ENCODE results near the gene UGDH.

Gene UGDH

GRCh38 chr4:39484582-39485272 is 42.5 kb downstream of the UGDH start:
- no peak for DNase-seq (ENCODE audit: extremely low read depth, insufficient read length)
- TF ChIP-seq, protein P1, sequence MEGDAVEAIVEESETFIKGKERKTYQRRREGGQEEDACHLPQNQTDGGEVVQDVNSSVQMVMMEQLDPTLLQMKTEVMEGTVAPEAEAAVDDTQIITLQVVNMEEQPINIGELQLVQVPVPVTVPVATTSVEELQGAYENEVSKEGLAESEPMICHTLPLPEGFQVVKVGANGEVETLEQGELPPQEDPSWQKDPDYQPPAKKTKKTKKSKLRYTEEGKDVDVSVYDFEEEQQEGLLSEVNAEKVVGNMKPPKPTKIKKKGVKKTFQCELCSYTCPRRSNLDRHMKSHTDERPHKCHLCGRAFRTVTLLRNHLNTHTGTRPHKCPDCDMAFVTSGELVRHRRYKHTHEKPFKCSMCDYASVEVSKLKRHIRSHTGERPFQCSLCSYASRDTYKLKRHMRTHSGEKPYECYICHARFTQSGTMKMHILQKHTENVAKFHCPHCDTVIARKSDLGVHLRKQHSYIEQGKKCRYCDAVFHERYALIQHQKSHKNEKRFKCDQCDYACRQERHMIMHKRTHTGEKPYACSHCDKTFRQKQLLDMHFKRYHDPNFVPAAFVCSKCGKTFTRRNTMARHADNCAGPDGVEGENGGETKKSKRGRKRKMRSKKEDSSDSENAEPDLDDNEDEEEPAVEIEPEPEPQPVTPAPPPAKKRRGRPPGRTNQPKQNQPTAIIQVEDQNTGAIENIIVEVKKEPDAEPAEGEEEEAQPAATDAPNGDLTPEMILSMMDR (IDR thresholded peaks at IDR 0.05; ENCODE audit: insufficient read depth, low read length, poor library complexity, severe bottlenecking) = no peak
- Histone ChIP-seq H3K36me3 (ENCODE audit: control insufficient read depth, insufficient read depth, low read length) (no peaks in the 10 kb centered on the region), H3K27me3 (replicated peaks; ENCODE audit: control insufficient read depth, insufficient read depth, low read length) (no peaks in the 10 kb centered on the region), H3K4me3 (replicated peaks; ENCODE audit: low read depth, low read length) (no peak overlapping the region)

DNA sequence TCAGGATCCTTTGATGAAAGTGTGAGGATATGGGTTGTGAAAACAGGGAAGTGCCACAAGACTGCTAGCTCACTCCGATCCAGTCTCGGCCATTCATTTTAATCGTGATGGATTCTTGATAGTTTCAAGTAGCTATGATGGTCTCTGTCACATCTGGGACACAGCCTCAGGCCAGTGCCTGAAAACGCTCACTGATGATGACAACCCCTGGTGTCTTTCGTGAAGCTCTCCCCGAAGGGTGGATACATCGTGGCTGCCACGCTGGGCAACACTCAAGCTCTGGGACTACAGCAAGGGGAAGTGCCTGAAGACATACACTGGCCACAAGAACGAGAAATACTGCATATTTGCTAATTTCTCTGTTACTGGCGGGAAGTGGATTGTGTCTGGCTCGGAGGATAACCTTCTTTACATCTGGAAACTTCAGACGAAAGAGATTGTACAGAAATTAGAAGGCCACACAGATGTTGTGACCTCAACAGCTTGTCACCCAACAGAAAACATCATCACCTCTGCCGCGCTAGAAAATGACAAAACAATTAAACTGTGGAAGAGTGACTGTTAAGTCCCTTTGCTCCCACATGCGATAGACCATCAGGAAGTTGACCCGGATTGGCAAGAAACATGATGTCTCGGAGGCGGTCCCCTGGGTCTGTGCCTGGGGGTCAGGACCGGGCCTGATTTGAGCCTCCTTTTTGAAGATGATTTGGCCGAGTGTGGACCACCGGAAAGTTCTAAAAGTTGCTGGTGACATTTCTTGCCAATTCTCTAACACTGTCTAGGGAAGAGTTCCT is 46.1 kb downstream of the UGDH start:
- DNase-seq (ENCODE audit: extremely low read depth, insufficient read length) = no peak
- H3K27me3 ChIP-seq (replicated peaks; ENCODE audit: control insufficient read depth, insufficient read depth, low read length) = no peaks in the 10 kb centered on the region
- TF ChIP-seq, protein P1 (IDR thresholded peaks at IDR 0.05; ENCODE audit: insufficient read depth, low read length, poor library complexity, severe bottlenecking) = no peak
- no peak overlapping the region for H3K4me3 ChIP-seq (replicated peaks; ENCODE audit: low read depth, low read length)
- H3K36me3 ChIP-seq (ENCODE audit: control insufficient read depth, insufficient read depth, low read length) = 0 out of 2 replicates have a peak, but pooled peaks cover 3% of the 10 kb centered on the region

- Histone ChIP-seq H3K27me3 (replicated peaks; ENCODE audit: control insufficient read depth, insufficient read depth, low read length) (no peaks in the 10 kb centered on the region), H3K36me3 (ENCODE audit: control insufficient read depth, insufficient read depth, low read length) (0 out of 2 replicates have a peak, but pooled peaks cover 3% of the 10 kb centered on the region), H3K4me3 (replicated peaks; ENCODE audit: low read depth, low read length) (no peak overlapping the region)
- TF ChIP-seq, protein P1 (IDR thresholded peaks at IDR 0.05; ENCODE audit: insufficient read depth, low read length, poor library complexity, severe bottlenecking) = no peak
- no peak for DNase-seq (ENCODE audit: extremely low read depth, insufficient read length)
Observed at GRCh38 chr4:39480251-39480650, 47.0 kb downstream of the UGDH start.

- no peak for DNase-seq (ENCODE audit: extremely low read depth, insufficient read length)
- TF ChIP-seq, protein P1 (IDR thresholded peaks at IDR 0.05; ENCODE audit: insufficient read depth, low read length, poor library complexity, severe bottlenecking) = no peak
- Histone ChIP-seq H3K4me3 (replicated peaks; ENCODE audit: low read depth, low read length) (no peak overlapping the region), H3K36me3 (ENCODE audit: control insufficient read depth, insufficient read depth, low read length) (0 out of 2 replicates have a peak, but pooled peaks cover 3% of the 10 kb centered on the region), H3K27me3 (replicated peaks; ENCODE audit: control insufficient read depth, insufficient read depth, low read length) (no peaks in the 10 kb centered on the region)
Observed at GRCh38 chr4:39476187-39476895, 50.9 kb downstream of the UGDH start.

- Histone ChIP-seq H3K27me3 (replicated peaks; ENCODE audit: control insufficient read depth, insufficient read depth, low read length) (no peaks in the 10 kb centered on the region), H3K4me3 (replicated peaks; ENCODE audit: low read depth, low read length) (no peak overlapping the region), H3K36me3 (ENCODE audit: control insufficient read depth, insufficient read depth, low read length) (0 out of 2 replicates have a peak, but pooled peaks cover 3% of the 10 kb centered on the region)
- no peak for DNase-seq (ENCODE audit: extremely low read depth, insufficient read length)
- TF ChIP-seq, protein P1 (IDR thresholded peaks at IDR 0.05; ENCODE audit: insufficient read depth, low read length, poor library complexity, severe bottlenecking) = no peak
Observed at GRCh38 chr4:39472396-39472795, 54.8 kb downstream of the UGDH start.
